ENCODE data around the gene BMAL2.

GRCh38 chr12:27334721-27335082 is 2.1 kb downstream of the BMAL2 start:
- no peak for TF ChIP-seq POLR2A (IDR thresholded peaks at IDR 0.05)
- TF ChIP-seq, protein P1, sequence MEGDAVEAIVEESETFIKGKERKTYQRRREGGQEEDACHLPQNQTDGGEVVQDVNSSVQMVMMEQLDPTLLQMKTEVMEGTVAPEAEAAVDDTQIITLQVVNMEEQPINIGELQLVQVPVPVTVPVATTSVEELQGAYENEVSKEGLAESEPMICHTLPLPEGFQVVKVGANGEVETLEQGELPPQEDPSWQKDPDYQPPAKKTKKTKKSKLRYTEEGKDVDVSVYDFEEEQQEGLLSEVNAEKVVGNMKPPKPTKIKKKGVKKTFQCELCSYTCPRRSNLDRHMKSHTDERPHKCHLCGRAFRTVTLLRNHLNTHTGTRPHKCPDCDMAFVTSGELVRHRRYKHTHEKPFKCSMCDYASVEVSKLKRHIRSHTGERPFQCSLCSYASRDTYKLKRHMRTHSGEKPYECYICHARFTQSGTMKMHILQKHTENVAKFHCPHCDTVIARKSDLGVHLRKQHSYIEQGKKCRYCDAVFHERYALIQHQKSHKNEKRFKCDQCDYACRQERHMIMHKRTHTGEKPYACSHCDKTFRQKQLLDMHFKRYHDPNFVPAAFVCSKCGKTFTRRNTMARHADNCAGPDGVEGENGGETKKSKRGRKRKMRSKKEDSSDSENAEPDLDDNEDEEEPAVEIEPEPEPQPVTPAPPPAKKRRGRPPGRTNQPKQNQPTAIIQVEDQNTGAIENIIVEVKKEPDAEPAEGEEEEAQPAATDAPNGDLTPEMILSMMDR (IDR thresholded peaks at IDR 0.05 in 4 of 5, conservative IDR thresholded peaks at IDR 0.05 in 1 of 5) = no peak

Measured in gastrocnemius medialis (tissue), 4 donors.